ENCODE measurements around the gene APOO. TPM values are rescaled to one million over a fixed set of nuclear protein-coding genes. Genes with fewer than 3 reads are reported as not detected.

The APOO gene
- total and polyA plus RNA-seq, 2 of the 4 experiments (the other 2 are of a cell fraction), result 9.0 to 14.2 TPM

DNA sequence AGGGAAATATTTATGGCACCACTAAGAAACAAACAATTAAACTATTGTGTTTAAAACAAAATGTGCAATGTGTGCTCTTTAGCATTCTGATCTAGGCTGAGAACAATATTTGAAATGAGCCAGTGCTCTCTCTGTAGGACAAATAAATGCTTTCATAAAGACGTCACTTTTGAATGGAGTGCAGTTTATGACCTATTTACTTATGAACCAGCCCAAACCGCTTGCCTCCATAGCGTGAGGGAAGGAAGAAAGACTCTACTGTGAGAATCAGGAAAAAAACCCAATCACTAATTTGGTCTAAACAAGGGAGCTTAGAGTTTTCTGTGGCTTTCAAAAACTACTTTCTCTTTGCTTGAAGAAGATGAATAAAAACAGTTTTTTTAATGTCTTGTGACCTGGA is 85.3 kb downstream of the APOO start:
- Histone ChIP-seq H3K27ac (ENCODE audit: insufficient read depth, low read length) (no peak overlapping the region), H3K14ac (replicated peaks; ENCODE audit: low read depth, low read length) (no peak overlapping the region), H2AK9ac (replicated peaks; ENCODE audit: low read depth, low read length, poor library complexity) (no peak overlapping the region), H3K4me1 (ENCODE audit: control insufficient read depth, insufficient read depth, low read length) (no peaks in the 10 kb centered on the region), H4K8ac (ENCODE audit: low read depth in 2 of 2, low read length in 2 of 2) (no peak overlapping the region), H2BK5ac (ENCODE audit: low read depth, low read length, poor library complexity, severe bottlenecking) (no peak overlapping the region), H4K20me1 (ENCODE audit: insufficient read depth, low read length) (no peaks in the 10 kb centered on the region), H3K9me3 (ENCODE audit: control insufficient read depth, insufficient read depth, low read length) (no peaks in the 10 kb centered on the region), H3K9me1 (ENCODE audit: insufficient read depth, low read length) (no peaks in the 10 kb centered on the region), H4K5ac (ENCODE audit: low read depth, low read length) (no peak overlapping the region), H2AFZ (replicated peaks; ENCODE audit: low read length, poor library complexity) (no peak overlapping the region), H3K4ac (ENCODE audit: low read depth, low read length) (no peak overlapping the region), H3K79me1 (ENCODE audit: low read depth in 1 of 2, low read length in 2 of 2) (no peaks in the 10 kb centered on the region), H3K18ac (ENCODE audit: low read depth, low read length) (no peak overlapping the region), H3K27me3 (ENCODE audit: control insufficient read depth, insufficient read depth, low read length) (no peaks in the 10 kb centered on the region), H2BK120ac (ENCODE audit: low read depth, low read length) (no peak overlapping the region), H3K56ac (ENCODE audit: extremely low read depth, insufficient read depth, low read length) (no peak overlapping the region), H3K23ac (ENCODE audit: low read depth, low read length) (no peak overlapping the region), H2BK15ac (ENCODE audit: low read depth, low read length) (no peak overlapping the region), H3K9ac (ENCODE audit: low read depth, low read length) (no peak overlapping the region), H4K91ac (ENCODE audit: insufficient read depth, low read depth, low read length) (no peak overlapping the region), H3K36me3 (ENCODE audit: control insufficient read depth, insufficient read depth, low read length) (no peaks in the 10 kb centered on the region), H2BK20ac (ENCODE audit: low read depth, low read length) (no peak overlapping the region), H3K4me2 (ENCODE audit: low read depth, low read length) (no peak overlapping the region), H2AK5ac (ENCODE audit: low read depth, low read length) (no peak overlapping the region), H3K4me3 (ENCODE audit: insufficient read depth, low read depth, low read length) (no peak overlapping the region)
- intact Hi-C loops (cut with micrococcal nuclease) (no loop called here), in situ Hi-C loops (cut with MboI; ENCODE audit: low sequenced_read_pairs) (no loop called here), dilution Hi-C loops (cut with HindIII; ENCODE audit: low sequenced_read_pairs, unreplicated experiment) (no loop called here)
- DNase-seq (peak; percentile 57), ATAC-seq (ENCODE audit: low read depth) (peak; percentile 64)
- TF ChIP-seq POLR2A (IDR thresholded peaks at IDR 0.05; ENCODE audit: low read depth, low read length) (no peak), ELK1 (IDR thresholded peaks at IDR 0.05; ENCODE audit: borderline replicate concordance, low read depth, low read length) (no peak), FOS (IDR thresholded peaks at IDR 0.05; ENCODE audit: low read depth, low read length) (no peak), SMC3 (IDR thresholded peaks at IDR 0.05; ENCODE audit: low read depth, low read length) (no peak), RFX5 (IDR thresholded peaks at IDR 0.05; ENCODE audit: low read depth, low read length) (no peak), USF2 (IDR thresholded peaks at IDR 0.05; ENCODE audit: low read depth, low read length) (no peak), CHD1 (IDR thresholded peaks at IDR 0.05; ENCODE audit: low read depth, low read length) (no peak), BHLHE40 (IDR thresholded peaks at IDR 0.05; ENCODE audit: low read depth, low read length) (no peak), RAD21 (IDR thresholded peaks at IDR 0.05; ENCODE audit: low read length) (no peak), NFE2L2 (IDR thresholded peaks at IDR 0.05; ENCODE audit: low read depth, low read length) (no peak), CTCF (conservative IDR thresholded peaks at IDR 0.05; ENCODE audit: low read depth, low read length) (no peak)
- WGBS, 2 experiments (ENCODE audit: extremely low coverage in 2 of 2, insufficient read length in 1 of 2), result no CpG with 5 or more reads among the region's 3 CpGs
- CTCF ChIA-PET, result interaction anchor here (0.6 kb wide), 1 partner anchor 38 kb away, joined by 3 read pairs; no protein-coding TSS in a partner anchor
- BruUV-seq (replicated peaks), result no TSS peak
- POLR2A ChIA-PET (ENCODE audit: unreplicated experiment), result no interaction called here
